ENCODE data around the gene ITPA. TPM values are rescaled to one million over a fixed set of nuclear protein-coding genes. Genes with fewer than 3 reads are reported as not detected.

ITPA gene
- total and polyA plus RNA-seq, 2 of the 13 experiments (the other 11 are each of a cell fraction or from before 2014, with no cell fraction given): 60.1 to 103 TPM

DNA sequence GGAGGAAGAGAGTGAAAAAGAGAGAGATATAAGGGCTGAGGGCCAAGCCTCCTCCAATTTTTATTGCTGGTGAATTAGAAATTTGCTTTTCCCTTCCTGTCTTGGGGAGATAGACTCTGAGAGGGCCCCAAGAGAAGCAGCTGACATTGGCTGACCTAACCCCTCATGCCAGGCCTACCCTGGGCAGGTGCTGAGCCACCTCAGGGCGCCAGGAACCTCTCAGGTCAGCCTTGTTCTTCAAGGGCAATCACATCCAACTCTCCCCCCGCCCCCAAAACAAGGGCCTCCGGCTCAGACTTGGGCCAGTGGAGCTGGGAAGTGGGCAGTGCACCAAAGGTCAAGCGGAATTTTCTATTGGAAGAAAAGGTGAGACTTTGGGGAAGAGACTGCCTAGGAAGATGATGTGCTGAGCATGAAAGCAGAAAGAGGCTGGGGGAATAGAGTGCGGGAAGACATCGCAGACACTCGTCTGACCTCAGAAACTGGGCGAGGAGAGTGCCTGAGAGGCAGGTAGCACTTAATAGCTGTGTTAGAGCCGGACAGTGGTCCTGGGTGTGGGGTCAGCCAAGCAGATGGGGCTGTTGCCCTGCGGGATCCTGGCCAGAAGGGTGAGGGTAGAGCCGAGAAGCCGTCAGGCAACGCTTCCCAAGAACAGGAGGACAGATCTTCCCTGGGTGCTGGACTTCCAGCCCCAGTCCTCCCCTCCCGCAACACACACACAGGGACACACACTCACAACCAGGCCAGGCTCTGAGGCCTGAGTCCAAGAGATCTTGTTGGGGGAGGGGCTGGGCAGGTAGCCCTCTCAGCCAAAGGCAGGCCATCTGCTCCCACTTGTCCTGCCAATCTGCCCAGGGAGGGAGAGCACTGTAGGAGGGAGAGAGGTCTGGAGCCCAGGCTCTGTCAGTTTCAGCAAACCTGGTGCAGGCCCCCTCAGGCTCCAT is 45.9 kb upstream of the ITPA start (continued):
- TF ChIP-seq, protein P1, sequence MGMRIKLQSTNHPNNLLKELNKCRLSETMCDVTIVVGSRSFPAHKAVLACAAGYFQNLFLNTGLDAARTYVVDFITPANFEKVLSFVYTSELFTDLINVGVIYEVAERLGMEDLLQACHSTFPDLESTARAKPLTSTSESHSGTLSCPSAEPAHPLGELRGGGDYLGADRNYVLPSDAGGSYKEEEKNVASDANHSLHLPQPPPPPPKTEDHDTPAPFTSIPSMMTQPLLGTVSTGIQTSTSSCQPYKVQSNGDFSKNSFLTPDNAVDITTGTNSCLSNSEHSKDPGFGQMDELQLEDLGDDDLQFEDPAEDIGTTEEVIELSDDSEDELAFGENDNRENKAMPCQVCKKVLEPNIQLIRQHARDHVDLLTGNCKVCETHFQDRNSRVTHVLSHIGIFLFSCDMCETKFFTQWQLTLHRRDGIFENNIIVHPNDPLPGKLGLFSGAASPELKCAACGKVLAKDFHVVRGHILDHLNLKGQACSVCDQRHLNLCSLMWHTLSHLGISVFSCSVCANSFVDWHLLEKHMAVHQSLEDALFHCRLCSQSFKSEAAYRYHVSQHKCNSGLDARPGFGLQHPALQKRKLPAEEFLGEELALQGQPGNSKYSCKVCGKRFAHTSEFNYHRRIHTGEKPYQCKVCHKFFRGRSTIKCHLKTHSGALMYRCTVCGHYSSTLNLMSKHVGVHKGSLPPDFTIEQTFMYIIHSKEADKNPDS (CRISPR knock-in tag; IDR thresholded peaks at IDR 0.05): no peak
- TF ChIP-seq REPIN1 (CRISPR knock-in tag; IDR thresholded peaks at IDR 0.05; ENCODE audit: borderline replicate concordance, low read depth) (no peak), GTF2F1 (IDR thresholded peaks at IDR 0.05; ENCODE audit: low read length) (no peak), ZNF563 (CRISPR knock-in tag; IDR thresholded peaks at IDR 0.05) (0 out of 2 replicates have a peak, but pooled peaks have one; percentile 39), ZNF616 (CRISPR knock-in tag; IDR thresholded peaks at IDR 0.05; ENCODE audit: low read depth) (no peak), ESRRA (CRISPR knock-in tag; IDR thresholded peaks at IDR 0.05; ENCODE audit: low read depth) (no peak), ZNF263 (CRISPR knock-in tag; IDR thresholded peaks at IDR 0.05) (peak; percentile 78), ZNF674 (CRISPR knock-in tag; IDR thresholded peaks at IDR 0.05; ENCODE audit: low read depth) (no peak), ZNF660 (CRISPR knock-in tag; IDR thresholded peaks at IDR 0.05; ENCODE audit: borderline replicate concordance, low read depth) (no peak), TBP (CRISPR knock-in tag; IDR thresholded peaks at IDR 0.05) (no peak), FOXA1 (IDR thresholded peaks at IDR 0.05) (no peak), FOXA1 (CRISPR knock-in tag; IDR thresholded peaks at IDR 0.05) (no peak)
- TF ChIP-seq, protein P2, sequence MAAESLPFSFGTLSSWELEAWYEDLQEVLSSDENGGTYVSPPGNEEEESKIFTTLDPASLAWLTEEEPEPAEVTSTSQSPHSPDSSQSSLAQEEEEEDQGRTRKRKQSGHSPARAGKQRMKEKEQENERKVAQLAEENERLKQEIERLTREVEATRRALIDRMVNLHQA (CRISPR knock-in tag; IDR thresholded peaks at IDR 0.05): no peak
- TF ChIP-seq, protein P3, sequence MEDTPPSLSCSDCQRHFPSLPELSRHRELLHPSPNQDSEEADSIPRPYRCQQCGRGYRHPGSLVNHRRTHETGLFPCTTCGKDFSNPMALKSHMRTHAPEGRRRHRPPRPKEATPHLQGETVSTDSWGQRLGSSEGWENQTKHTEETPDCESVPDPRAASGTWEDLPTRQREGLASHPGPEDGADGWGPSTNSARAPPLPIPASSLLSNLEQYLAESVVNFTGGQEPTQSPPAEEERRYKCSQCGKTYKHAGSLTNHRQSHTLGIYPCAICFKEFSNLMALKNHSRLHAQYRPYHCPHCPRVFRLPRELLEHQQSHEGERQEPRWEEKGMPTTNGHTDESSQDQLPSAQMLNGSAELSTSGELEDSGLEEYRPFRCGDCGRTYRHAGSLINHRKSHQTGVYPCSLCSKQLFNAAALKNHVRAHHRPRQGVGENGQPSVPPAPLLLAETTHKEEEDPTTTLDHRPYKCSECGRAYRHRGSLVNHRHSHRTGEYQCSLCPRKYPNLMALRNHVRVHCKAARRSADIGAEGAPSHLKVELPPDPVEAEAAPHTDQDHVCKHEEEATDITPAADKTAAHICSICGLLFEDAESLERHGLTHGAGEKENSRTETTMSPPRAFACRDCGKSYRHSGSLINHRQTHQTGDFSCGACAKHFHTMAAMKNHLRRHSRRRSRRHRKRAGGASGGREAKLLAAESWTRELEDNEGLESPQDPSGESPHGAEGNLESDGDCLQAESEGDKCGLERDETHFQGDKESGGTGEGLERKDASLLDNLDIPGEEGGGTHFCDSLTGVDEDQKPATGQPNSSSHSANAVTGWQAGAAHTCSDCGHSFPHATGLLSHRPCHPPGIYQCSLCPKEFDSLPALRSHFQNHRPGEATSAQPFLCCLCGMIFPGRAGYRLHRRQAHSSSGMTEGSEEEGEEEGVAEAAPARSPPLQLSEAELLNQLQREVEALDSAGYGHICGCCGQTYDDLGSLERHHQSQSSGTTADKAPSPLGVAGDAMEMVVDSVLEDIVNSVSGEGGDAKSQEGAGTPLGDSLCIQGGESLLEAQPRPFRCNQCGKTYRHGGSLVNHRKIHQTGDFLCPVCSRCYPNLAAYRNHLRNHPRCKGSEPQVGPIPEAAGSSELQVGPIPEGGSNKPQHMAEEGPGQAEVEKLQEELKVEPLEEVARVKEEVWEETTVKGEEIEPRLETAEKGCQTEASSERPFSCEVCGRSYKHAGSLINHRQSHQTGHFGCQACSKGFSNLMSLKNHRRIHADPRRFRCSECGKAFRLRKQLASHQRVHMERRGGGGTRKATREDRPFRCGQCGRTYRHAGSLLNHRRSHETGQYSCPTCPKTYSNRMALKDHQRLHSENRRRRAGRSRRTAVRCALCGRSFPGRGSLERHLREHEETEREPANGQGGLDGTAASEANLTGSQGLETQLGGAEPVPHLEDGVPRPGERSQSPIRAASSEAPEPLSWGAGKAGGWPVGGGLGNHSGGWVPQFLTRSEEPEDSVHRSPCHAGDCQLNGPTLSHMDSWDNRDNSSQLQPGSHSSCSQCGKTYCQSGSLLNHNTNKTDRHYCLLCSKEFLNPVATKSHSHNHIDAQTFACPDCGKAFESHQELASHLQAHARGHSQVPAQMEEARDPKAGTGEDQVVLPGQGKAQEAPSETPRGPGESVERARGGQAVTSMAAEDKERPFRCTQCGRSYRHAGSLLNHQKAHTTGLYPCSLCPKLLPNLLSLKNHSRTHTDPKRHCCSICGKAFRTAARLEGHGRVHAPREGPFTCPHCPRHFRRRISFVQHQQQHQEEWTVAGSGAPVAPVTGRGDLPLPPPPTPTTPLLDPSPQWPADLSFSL (CRISPR knock-in tag; IDR thresholded peaks at IDR 0.05): peak; percentile 79; the same call in 1 of the 2 replicates
- TF ChIP-seq, protein P4, sequence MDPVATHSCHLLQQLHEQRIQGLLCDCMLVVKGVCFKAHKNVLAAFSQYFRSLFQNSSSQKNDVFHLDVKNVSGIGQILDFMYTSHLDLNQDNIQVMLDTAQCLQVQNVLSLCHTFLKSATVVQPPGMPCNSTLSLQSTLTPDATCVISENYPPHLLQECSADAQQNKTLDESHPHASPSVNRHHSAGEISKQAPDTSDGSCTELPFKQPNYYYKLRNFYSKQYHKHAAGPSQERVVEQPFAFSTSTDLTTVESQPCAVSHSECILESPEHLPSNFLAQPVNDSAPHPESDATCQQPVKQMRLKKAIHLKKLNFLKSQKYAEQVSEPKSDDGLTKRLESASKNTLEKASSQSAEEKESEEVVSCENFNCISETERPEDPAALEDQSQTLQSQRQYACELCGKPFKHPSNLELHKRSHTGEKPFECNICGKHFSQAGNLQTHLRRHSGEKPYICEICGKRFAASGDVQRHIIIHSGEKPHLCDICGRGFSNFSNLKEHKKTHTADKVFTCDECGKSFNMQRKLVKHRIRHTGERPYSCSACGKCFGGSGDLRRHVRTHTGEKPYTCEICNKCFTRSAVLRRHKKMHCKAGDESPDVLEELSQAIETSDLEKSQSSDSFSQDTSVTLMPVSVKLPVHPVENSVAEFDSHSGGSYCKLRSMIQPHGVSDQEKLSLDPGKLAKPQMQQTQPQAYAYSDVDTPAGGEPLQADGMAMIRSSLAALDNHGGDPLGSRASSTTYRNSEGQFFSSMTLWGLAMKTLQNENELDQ (CRISPR knock-in tag; IDR thresholded peaks at IDR 0.05; ENCODE audit: borderline replicate concordance): no peak
- TF ChIP-seq, protein P5, sequence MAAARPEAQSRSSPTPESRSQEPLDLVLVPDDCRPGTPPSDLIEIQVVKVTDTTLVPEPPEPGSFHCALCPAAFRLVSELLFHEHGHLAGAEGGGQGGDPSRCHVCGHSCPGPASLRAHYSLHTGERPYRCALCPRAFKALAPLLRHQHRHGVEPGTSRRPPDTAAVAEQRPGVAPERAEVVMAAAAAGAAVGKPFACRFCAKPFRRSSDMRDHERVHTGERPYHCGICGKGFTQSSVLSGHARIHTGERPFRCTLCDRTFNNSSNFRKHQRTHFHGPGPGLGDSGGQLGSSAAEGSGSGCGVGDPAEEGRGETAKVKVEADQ (CRISPR knock-in tag; IDR thresholded peaks at IDR 0.05; ENCODE audit: borderline replicate concordance): no peak

Measured in HepG2 (cell line).